ENCODE results near the gene INF2. TPM values are rescaled to one million over a fixed set of nuclear protein-coding genes. Genes with fewer than 3 reads are reported as not detected.

Gene INF2
- 100 to 1,000 TPM in 2 of 5 donors, 10 to 100 TPM in 3; 72.7 to 128 (median 83.7) TPM for total RNA-seq
- total RNA-seq (2013), result 40.2 TPM
- 29.6 to 109 (median 64.4) reads per million in 29 experiments for total RNA-seq

DNA sequence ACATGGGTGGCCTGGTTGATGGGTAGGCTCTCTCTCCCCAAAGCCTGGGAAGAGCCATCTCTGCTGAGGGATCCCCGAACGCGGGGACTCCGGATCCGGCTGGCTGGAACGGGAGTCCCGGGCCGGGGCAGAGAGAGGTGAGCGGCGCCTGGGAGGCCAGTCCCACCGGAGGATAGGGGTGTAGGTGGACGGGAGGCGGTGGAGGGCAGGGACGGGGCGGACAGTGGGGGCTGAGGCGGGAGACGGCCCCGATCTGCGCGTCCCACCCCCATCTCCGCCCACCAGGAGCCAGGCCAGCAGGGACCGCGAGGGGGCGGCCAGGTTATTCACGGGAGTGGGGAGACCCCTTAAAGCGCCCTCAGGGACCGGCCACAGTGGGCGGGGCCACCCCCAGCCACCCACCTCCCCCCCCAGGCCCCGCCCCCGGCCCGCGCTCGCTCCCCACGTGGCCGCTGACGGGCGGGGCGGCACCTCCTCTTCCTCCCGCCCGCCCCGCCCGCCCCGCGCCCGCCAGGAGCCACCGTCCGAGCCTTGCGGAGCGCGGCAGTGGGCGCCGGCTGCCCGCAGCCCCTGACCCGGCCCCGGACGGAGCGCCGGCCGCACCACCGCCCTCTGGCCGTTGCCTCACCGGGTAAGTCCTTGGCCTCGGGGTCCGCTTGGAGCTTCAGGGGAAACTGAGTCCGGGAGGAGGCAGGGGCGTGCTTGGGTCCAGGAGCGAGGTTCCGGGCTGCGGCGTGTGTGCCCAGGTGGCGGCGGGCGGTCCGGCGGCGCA lies at the start of gene INF2:
INF2 (plus strand) TSS at position 510 of the 772 bp plus-strand sequence. CDS start 11,748 bp downstream, outside the sequence.
- Mint-ChIP-seq H3K27me3 (no peaks in the 10 kb centered on the region), H3K4me1 (peaks cover 53 to 75% (median 55%) of the 10 kb centered on the region in 3 donors)
- peak in 24 of 35 experiments; percentile 17 to 67 (median 34) for DNase-seq

DNA sequence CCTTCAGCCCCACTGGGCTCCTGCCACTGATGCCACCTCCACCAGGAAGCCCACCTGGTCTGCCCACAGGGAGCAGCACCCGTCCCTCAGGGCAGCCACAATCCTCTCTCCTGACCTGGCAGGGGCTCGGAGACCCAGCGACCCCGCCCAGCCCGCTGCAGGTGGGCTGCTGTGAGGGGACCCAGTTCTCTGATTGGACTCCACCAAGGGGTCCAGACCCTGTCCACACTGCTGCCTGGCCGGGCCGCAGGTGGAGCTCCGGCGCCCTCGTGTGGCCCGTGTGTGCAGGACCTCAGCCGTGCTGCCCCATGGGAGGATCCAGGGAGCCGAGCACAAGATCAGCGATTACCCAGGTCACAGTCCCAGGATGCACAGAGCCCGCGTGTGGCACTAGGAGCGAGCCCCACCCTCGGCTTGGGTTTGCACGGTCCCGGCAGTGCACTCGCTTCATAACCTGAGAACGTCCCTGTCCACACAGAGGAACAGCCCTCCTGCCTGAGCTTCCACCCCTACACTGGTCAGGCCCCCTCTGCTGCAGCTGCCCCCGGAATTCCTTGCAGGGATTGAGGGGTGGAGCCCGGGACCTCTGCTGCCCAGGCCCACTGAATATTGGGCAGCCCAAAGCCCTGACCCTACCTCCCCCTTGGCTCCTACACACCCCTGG lies 49.4 kb upstream of the INF2 start:
- Mint-ChIP-seq H3K4me3 (no peak overlapping the region), H3K4me1 (peaks cover 0 to 13% (median 12%) of the 10 kb centered on the region in 3 donors), H3K27me3 (peaks cover 9 to 19% of the 10 kb centered on the region in 2 donors), H3K27ac (no peak overlapping the region), H3K36me3 (no peaks in the 10 kb centered on the region), H3K9me3 (peaks cover 0 to 3% (median 1%) of the 10 kb centered on the region in 3 donors)
- ATAC-seq (replicated peaks in 1 of 4) (peak in 3 of 4 experiments; percentile 64 to 73 (median 69)), DNase-seq (peak in 17 of 35 experiments; percentile 11 to 58 (median 31))
- 10% methylated on average over 17 of the region's 24 CpGs for WGBS (ENCODE audit: insufficient coverage)
- H3K4me1 ChIP-seq (ENCODE audit: control insufficient read depth in 1 of 2, extremely low read depth in 1 of 2, insufficient read depth in 2 of 2, low read length in 2 of 2), result peaks cover 0 to 7% of the 10 kb centered on the region in 2 experiments
- no peak overlapping the region for H3K27ac ChIP-seq (ENCODE audit: low read length)
- H3K9me3 ChIP-seq, result no peaks in the 10 kb centered on the region
- ChIA-PET POLR2A (no interaction called here), CTCF (interaction anchor here in 1 of 2 donors (1.1 kb wide), 1 partner anchor 562 kb away, joined by 3 read pairs; no protein-coding TSS in a partner anchor)
- no peak overlapping the region for H3K4me3 ChIP-seq (ENCODE audit: control insufficient read depth in 1 of 2, extremely low read depth in 1 of 2, low read length in 1 of 2)
- peaks cover 0 to 53% of the 10 kb centered on the region in 2 experiments for H3K27me3 ChIP-seq (replicated peaks in 1 of 2; ENCODE audit: control insufficient read depth in 2 of 2, extremely low read depth in 1 of 2, insufficient read depth in 2 of 2, low read length in 1 of 2)
- no peaks in the 10 kb centered on the region for H3K36me3 ChIP-seq (ENCODE audit: control insufficient read depth in 2 of 2, extremely low read depth in 1 of 2, insufficient read depth in 1 of 2, low read length in 1 of 2)

More for the DNA sequence above, at the start of gene INF2:
- ATAC-seq (replicated peaks in 1 of 4), result peak; percentile 69 to 73 (median 72)
- Mint-ChIP-seq H3K4me3 (peak within 1 kb of the TSS; percentile 76 to 81 (median 77)), H3K36me3 (no peaks in the 10 kb centered on the region), H3K9me3 (no peaks in the 10 kb centered on the region), H3K27ac (peak within 1 kb of the TSS; percentile 57 to 93)
- CTCF ChIA-PET, result no interaction called here
- Histone ChIP-seq H3K36me3 (ENCODE audit: control insufficient read depth in 2 of 2, extremely low read depth in 1 of 2, insufficient read depth in 1 of 2, low read length in 1 of 2) (peaks cover 0 to 3% of the 10 kb centered on the region in 2 donors), H3K27ac (ENCODE audit: low read length) (peak within 1 kb of the TSS; percentile 52), H3K4me1 (ENCODE audit: control insufficient read depth in 1 of 2, extremely low read depth in 1 of 2, insufficient read depth in 2 of 2, low read length in 2 of 2) (peaks cover 33 to 77% of the 10 kb centered on the region in 2 experiments), H3K9me3 (no peaks in the 10 kb centered on the region), H3K27me3 (replicated peaks in 1 of 2; ENCODE audit: control insufficient read depth in 2 of 2, extremely low read depth in 1 of 2, insufficient read depth in 2 of 2, low read length in 1 of 2) (no peaks in the 10 kb centered on the region), H3K4me3 (ENCODE audit: control insufficient read depth in 1 of 2, extremely low read depth in 1 of 2, low read length in 1 of 2) (peak within 1 kb of the TSS; percentile 59 to 75)
- POLR2A ChIA-PET, result no interaction called here
- WGBS (ENCODE audit: insufficient coverage), result 6% methylated on average over 42 of the region's 76 CpGs

DNA sequence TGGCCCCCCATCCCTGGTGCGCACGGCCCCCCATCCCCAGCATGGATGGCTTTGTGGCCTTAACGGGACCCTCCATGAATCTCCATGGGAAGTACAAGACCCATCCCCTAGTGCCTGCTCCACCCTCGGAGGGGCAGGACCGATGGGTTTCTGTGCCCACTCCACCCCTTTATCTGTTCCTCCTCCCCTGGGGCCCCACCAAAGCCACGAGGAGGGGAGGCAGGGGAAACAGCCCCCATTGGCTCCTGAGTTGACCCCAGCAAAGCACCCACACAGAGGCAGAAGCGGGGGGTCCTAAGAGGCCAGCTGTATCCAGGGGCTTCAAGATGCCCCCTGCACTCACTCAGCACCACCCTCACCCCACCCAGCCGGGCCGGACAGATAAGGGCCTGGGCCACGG lies 48.7 kb upstream of the INF2 start:
- CTCF ChIA-PET, result no interaction called here
- WGBS (ENCODE audit: insufficient coverage), result 90% methylated on average over 7 of the region's 10 CpGs
- peaks cover 0 to 7% (median 6%) of the 10 kb centered on the region in 3 donors for H3K9me3 Mint-ChIP-seq
- H3K27ac Mint-ChIP-seq, result no peak overlapping the region
- H3K9me3 ChIP-seq, result no peaks in the 10 kb centered on the region
- no peak overlapping the region for H3K27ac ChIP-seq (ENCODE audit: low read length)
- no peak overlapping the region for H3K4me3 Mint-ChIP-seq
- ATAC-seq (replicated peaks in 1 of 4) (no peak), DNase-seq (no peak)
- H3K36me3 ChIP-seq (ENCODE audit: control insufficient read depth in 2 of 2, extremely low read depth in 1 of 2, insufficient read depth in 1 of 2, low read length in 1 of 2), result no peaks in the 10 kb centered on the region
- POLR2A ChIA-PET, result no interaction called here
- no peak overlapping the region for H3K4me3 ChIP-seq (ENCODE audit: control insufficient read depth in 1 of 2, extremely low read depth in 1 of 2, low read length in 1 of 2)
- H3K4me1 ChIP-seq (ENCODE audit: control insufficient read depth in 1 of 2, extremely low read depth in 1 of 2, insufficient read depth in 2 of 2, low read length in 2 of 2), result peaks cover 0 to 7% of the 10 kb centered on the region in 2 experiments
- H3K4me1 Mint-ChIP-seq, result peaks cover 0 to 13% (median 12%) of the 10 kb centered on the region in 3 donors
- H3K27me3 Mint-ChIP-seq, result peaks cover 11 to 19% of the 10 kb centered on the region in 2 donors
- H3K27me3 ChIP-seq (replicated peaks in 1 of 2; ENCODE audit: control insufficient read depth in 2 of 2, extremely low read depth in 1 of 2, insufficient read depth in 2 of 2, low read length in 1 of 2), result peaks cover 0 to 47% of the 10 kb centered on the region in 2 experiments
- no peaks in the 10 kb centered on the region for H3K36me3 Mint-ChIP-seq

DNA sequence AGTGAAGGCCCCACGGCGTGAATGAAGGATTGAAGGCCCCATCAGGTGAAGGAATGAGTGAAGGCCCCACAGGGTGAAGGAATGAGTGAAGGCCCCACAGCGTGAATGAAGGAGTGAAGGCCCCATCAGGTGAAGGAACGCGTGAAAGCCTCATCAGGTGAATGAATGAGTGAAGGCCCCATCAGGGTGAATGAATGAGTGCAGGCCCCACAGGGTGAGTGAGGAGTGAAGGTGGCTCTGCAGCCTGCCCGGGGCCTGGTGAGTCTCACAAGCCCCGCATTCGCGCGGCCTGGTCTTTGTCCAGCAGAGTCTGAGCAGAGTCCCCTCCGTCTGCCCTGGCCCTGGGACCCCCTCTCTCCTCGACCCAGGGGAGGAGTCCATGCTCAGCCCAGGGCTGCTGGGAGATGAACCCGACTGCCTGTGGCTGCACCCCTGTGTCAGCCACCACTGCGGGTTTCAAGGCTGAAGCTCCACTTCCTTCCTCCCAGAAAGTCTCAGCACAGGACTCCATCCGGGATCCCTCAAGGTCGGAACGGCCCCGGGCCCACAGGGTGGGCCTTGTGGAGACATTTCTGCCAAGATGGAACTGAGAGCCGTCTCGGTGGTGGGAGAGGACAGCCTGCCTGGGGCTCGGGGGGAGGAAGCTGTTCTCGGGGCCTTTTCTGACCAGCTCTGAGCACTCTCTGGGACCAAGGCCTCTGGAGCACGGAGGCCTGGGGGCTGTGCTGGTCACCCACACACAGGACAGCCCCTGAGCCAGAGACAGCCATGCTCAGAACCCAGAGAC lies 47.5 kb upstream of the INF2 start:
- ChIA-PET CTCF (no interaction called here), POLR2A (no interaction called here)
- H3K4me3 Mint-ChIP-seq, result no peak overlapping the region
- Histone ChIP-seq H3K4me3 (ENCODE audit: control insufficient read depth in 1 of 2, extremely low read depth in 1 of 2, low read length in 1 of 2) (peak overlapping the region in 1 of 2 donors; percentile 49), H3K9me3 (no peaks in the 10 kb centered on the region), H3K27me3 (replicated peaks in 1 of 2; ENCODE audit: control insufficient read depth in 2 of 2, extremely low read depth in 1 of 2, insufficient read depth in 2 of 2, low read length in 1 of 2) (peaks cover 0 to 46% of the 10 kb centered on the region in 2 experiments), H3K27ac (ENCODE audit: low read length) (no peak overlapping the region), H3K36me3 (ENCODE audit: control insufficient read depth in 2 of 2, extremely low read depth in 1 of 2, insufficient read depth in 1 of 2, low read length in 1 of 2) (no peaks in the 10 kb centered on the region), H3K4me1 (ENCODE audit: control insufficient read depth in 1 of 2, extremely low read depth in 1 of 2, insufficient read depth in 2 of 2, low read length in 2 of 2) (peaks cover 0 to 7% of the 10 kb centered on the region in 2 experiments)
- H3K27ac Mint-ChIP-seq, result no peak overlapping the region
- no peaks in the 10 kb centered on the region for H3K36me3 Mint-ChIP-seq
- peaks cover 0 to 13% (median 12%) of the 10 kb centered on the region in 3 donors for H3K4me1 Mint-ChIP-seq
- peak in 1 of 4 experiments; percentile 43 for ATAC-seq (replicated peaks in 1 of 4)
- 60% methylated on average over 21 of the region's 23 CpGs for WGBS (ENCODE audit: insufficient coverage)
- DNase-seq, result no peak
- H3K27me3 Mint-ChIP-seq, result peaks cover 11 to 19% of the 10 kb centered on the region in 2 donors
- peaks cover 0 to 7% (median 6%) of the 10 kb centered on the region in 3 donors for H3K9me3 Mint-ChIP-seq

DNA sequence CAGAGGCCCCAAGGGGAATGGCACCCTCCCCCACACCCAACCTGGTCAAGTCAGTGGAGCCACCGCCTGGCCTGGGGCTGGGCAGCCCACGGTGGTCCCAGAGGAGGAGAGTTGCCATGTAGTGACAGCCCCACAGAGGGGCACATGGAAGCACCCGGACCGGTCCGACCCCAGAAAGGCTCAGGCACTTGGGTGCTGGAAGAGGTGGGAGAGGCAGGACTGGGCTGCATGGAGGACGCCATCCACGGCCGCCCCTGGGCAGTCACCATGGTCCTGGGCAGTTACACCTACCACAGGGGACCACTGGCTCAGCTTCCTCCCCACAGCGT lies 46.9 kb upstream of the INF2 start:
- no peaks in the 10 kb centered on the region for H3K36me3 ChIP-seq (ENCODE audit: control insufficient read depth in 2 of 2, extremely low read depth in 1 of 2, insufficient read depth in 1 of 2, low read length in 1 of 2)
- no CpG with 5 or more reads among the region's 9 CpGs for WGBS (ENCODE audit: insufficient coverage)
- H3K27me3 Mint-ChIP-seq, result peaks cover 11 to 19% of the 10 kb centered on the region in 2 donors
- CTCF ChIA-PET, result no interaction called here
- H3K4me1 Mint-ChIP-seq, result peaks cover 0 to 13% (median 12%) of the 10 kb centered on the region in 3 donors
- H3K9me3 ChIP-seq, result no peaks in the 10 kb centered on the region
- peaks cover 0 to 7% (median 6%) of the 10 kb centered on the region in 3 donors for H3K9me3 Mint-ChIP-seq
- no peak overlapping the region for H3K4me3 Mint-ChIP-seq
- H3K4me3 ChIP-seq (ENCODE audit: control insufficient read depth in 1 of 2, extremely low read depth in 1 of 2, low read length in 1 of 2), result peak overlapping the region in 1 of 2 donors; percentile 49
- no peak overlapping the region for H3K27ac ChIP-seq (ENCODE audit: low read length)
- H3K27me3 ChIP-seq (replicated peaks in 1 of 2; ENCODE audit: control insufficient read depth in 2 of 2, extremely low read depth in 1 of 2, insufficient read depth in 2 of 2, low read length in 1 of 2), result peaks cover 0 to 46% of the 10 kb centered on the region in 2 experiments
- H3K4me1 ChIP-seq (ENCODE audit: control insufficient read depth in 1 of 2, extremely low read depth in 1 of 2, insufficient read depth in 2 of 2, low read length in 2 of 2), result peaks cover 0 to 7% of the 10 kb centered on the region in 2 experiments
- H3K36me3 Mint-ChIP-seq, result no peaks in the 10 kb centered on the region
- POLR2A ChIA-PET, result no interaction called here
- ATAC-seq (replicated peaks in 1 of 4), result no peak
- no peak for DNase-seq
- no peak overlapping the region for H3K27ac Mint-ChIP-seq

DNA sequence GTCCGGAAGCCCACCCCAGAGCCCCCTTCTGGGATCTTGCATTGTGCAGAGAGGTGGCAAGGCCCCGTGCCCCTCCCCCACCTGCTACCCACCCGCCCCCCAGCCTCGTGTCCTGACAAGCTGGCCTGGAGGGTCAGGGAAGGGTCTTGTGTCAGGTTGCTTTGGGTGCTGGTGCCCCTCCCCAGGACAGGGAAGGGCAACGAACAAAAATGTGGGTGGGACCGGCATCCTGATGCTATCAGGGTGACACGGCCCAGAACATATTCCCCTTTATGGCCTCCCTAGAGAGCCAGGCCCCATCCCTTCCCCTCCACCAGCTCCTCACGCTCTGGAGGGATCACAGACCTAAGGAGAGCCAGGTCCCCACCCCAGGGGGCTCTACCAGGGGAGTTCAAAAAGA lies 46.1 kb upstream of the INF2 start:
- CTCF ChIA-PET, result no interaction called here
- Histone ChIP-seq H3K4me3 (ENCODE audit: control insufficient read depth in 1 of 2, extremely low read depth in 1 of 2, low read length in 1 of 2) (no peak overlapping the region), H3K27me3 (replicated peaks in 1 of 2; ENCODE audit: control insufficient read depth in 2 of 2, extremely low read depth in 1 of 2, insufficient read depth in 2 of 2, low read length in 1 of 2) (peaks cover 0 to 48% of the 10 kb centered on the region in 2 experiments), H3K36me3 (ENCODE audit: control insufficient read depth in 2 of 2, extremely low read depth in 1 of 2, insufficient read depth in 1 of 2, low read length in 1 of 2) (no peaks in the 10 kb centered on the region), H3K4me1 (ENCODE audit: control insufficient read depth in 1 of 2, extremely low read depth in 1 of 2, insufficient read depth in 2 of 2, low read length in 2 of 2) (peaks cover 0 to 7% of the 10 kb centered on the region in 2 experiments), H3K9me3 (no peaks in the 10 kb centered on the region), H3K27ac (ENCODE audit: low read length) (no peak overlapping the region)
- peaks cover 0 to 13% (median 12%) of the 10 kb centered on the region in 3 donors for H3K4me1 Mint-ChIP-seq
- DNase-seq (no peak), ATAC-seq (replicated peaks in 1 of 4) (no peak)
- H3K9me3 Mint-ChIP-seq, result peaks cover 0 to 7% (median 6%) of the 10 kb centered on the region in 3 donors
- H3K4me3 Mint-ChIP-seq, result no peak overlapping the region
- WGBS (ENCODE audit: insufficient coverage), result no CpG with 5 or more reads among the region's 8 CpGs
- POLR2A ChIA-PET, result interaction anchor here in 1 of 2 donors (0.6 kb wide), 1 partner anchor 34 kb away, joined by 3 read pairs; no protein-coding TSS in a partner anchor
- peaks cover 11 to 18% of the 10 kb centered on the region in 2 donors for H3K27me3 Mint-ChIP-seq
- no peaks in the 10 kb centered on the region for H3K36me3 Mint-ChIP-seq
- H3K27ac Mint-ChIP-seq, result no peak overlapping the region
